C4-2B (cell line): ENCODE data around the gene GPRASP3.

Source experiments
- ZFX ChIP-seq: fragments of 450-650 bp; IDR thresholded peaks from 2 replicates; pipeline ENCODE4 v1.6.1; 2017
- TF ChIP-seq, protein P1 (sequence below): fragments of 450-650 bp; conservative IDR thresholded peaks from 2 replicates; pipeline ENCODE4 v1.5.1; 2017; ENCODE audit warnings: mild to moderate bottlenecking

DNA sequence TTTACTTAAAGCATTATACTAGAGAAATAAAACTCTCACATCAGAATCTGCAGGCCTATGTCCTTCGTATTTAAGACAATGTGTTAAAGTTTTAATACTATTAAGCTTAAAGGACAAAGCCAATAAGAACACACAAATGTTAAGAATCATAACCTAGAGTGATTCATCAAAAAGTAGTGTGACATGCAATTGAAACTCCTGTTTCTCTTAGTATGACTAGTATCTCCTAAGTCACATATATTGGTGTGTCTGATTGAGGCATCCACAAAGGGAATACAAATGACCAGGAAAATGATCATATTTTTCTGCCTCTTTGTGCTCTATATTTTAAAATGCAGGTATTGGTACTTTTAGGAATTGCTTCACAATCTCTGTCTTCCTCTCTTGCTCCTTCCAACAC is 23.8 kb downstream of the GPRASP3 start:
- TF ChIP-seq, protein P1, sequence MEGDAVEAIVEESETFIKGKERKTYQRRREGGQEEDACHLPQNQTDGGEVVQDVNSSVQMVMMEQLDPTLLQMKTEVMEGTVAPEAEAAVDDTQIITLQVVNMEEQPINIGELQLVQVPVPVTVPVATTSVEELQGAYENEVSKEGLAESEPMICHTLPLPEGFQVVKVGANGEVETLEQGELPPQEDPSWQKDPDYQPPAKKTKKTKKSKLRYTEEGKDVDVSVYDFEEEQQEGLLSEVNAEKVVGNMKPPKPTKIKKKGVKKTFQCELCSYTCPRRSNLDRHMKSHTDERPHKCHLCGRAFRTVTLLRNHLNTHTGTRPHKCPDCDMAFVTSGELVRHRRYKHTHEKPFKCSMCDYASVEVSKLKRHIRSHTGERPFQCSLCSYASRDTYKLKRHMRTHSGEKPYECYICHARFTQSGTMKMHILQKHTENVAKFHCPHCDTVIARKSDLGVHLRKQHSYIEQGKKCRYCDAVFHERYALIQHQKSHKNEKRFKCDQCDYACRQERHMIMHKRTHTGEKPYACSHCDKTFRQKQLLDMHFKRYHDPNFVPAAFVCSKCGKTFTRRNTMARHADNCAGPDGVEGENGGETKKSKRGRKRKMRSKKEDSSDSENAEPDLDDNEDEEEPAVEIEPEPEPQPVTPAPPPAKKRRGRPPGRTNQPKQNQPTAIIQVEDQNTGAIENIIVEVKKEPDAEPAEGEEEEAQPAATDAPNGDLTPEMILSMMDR = no peak
- TF ChIP-seq ZFX = no peak
